Esophagus (tissue), 2 donors: ENCODE data around the gene ORAI2. TPM values are rescaled to one million over a fixed set of nuclear protein-coding genes. Genes with fewer than 3 reads are reported as not detected.
A peak's percentile ranks its signal among the peaks of the same experiment; 100 is the strongest.

Experiments used
- H3K27ac ChIP-seq, 2 donors: one replicate each; pipeline ENCODE4 v1.5.1; 2013; ENCODE audit warnings: low read depth in 2 of 2, mild to moderate bottlenecking in 2 of 2, inconsistent platforms in 1 of 2, low read length in 1 of 2, moderate library complexity in 1 of 2
- H3K27me3 ChIP-seq, 2 donors: one replicate each; pipeline ENCODE4 v1.6.1; 2013; ENCODE audit warnings: low read length in 2 of 2, control low read depth in 1 of 2, mild to moderate bottlenecking in 1 of 2; ENCODE audit not compliant: insufficient read depth in 2 of 2, control insufficient read depth in 1 of 2
- H3K36me3 ChIP-seq, 2 donors: one replicate each; pipeline ENCODE4 v1.6.1; 2013; ENCODE audit warnings: low read length in 1 of 2; ENCODE audit not compliant: control insufficient read depth in 2 of 2, insufficient read depth in 2 of 2
- H3K4me1 ChIP-seq, 2 donors: one replicate each; pipeline ENCODE4 v1.6.1; 2013; ENCODE audit warnings: low read length in 1 of 2; ENCODE audit not compliant: control insufficient read depth in 2 of 2, insufficient read depth in 2 of 2
- H3K4me3 ChIP-seq, 2 donors: one replicate each; pipeline ENCODE4 v1.5.1; 2013; ENCODE audit warnings: low read length in 2 of 2, mild to moderate bottlenecking in 2 of 2, low read depth in 1 of 2, moderate library complexity in 1 of 2
- H3K9me3 ChIP-seq, 2 donors: one replicate each; pipeline ENCODE4 v1.6.1; 2013; ENCODE audit warnings: mild to moderate bottlenecking in 2 of 2, low read depth in 1 of 2, low read length in 1 of 2, moderate library complexity in 1 of 2; ENCODE audit not compliant: control insufficient read depth in 2 of 2, insufficient read depth in 1 of 2
- WGBS, 2 donors: extraction: QIAGEN DNeasy Blood & Tissue Kit; methylation state at CpG; one replicate each; pipeline ENCODE4 v1.1.7; 2013; 5-methylcytosine and 5-hydroxymethylcytosine counted together
- polyA plus RNA-seq, 2 donors: library from polyadenylated mRNA; stranded (reverse); fragments of 200-250 nt; gene quantifications; one replicate each; pipeline ENCODE4 v1.2.3, GENCODE V29; 2013
- donor health status: healthy with polysubstance abuse.
- donor health status: Bipolar disorder and iron deficiency.

Gene ORAI2
- polyA plus RNA-seq, 2 donors, result 0.71 to 1.4 TPM

DNA sequence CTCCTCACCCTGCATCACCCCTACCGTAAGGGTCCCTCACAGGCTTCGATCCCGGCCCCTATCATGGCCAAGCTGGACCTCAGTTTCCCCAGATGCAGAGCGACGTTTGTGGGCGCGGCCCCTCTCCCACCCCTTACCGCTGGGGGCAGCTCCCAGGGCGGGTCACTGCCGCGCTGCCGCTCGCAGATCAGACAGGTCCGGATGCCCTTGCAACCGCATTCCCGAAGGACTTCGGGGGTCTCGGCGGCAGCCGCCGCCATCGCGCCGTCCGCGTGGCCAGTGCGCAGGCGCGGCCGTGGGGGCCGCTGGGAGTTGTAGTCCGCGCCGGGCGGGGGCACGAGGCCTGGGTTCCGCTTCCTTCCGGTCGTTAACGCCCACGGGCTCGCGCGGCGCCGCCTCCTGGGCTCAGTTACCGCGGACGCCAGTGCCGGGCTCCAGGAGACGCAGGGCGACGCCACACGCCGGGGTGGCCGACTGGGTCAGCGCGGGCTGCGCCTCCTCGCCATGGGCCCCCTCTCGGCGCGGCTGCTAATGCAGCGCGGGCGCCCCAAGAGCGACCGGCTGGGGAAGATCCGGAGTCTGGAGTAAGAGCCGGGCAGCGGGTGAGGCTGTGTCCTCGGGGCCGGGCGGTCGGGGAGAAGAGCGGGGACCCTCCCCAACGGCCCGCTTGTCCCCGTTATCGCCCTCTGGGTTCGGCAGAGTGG, 31.4 kb downstream of the ORAI2 start, which contains the start of the genes ALKBH4 and LRWD1:
ALKBH4 (minus strand) TSS at position 287 of the 704 bp plus-strand sequence; CDS start at position 260, 27 bp downstream.
LRWD1 (plus strand) TSS at position 408 of the 704 bp plus-strand sequence; CDS start at position 505, 97 bp downstream.
- WGBS, 2 donors, result 0 to 1% methylated on average over 79 to 81 of the region's 81 CpGs
- Histone ChIP-seq H3K27ac (peak within 1 kb of the TSS; percentile 47 to 56), H3K9me3 (no peaks in the 10 kb centered on the region), H3K27me3 (no peaks in the 10 kb centered on the region), H3K4me1 (peaks cover 5 to 8% of the 10 kb centered on the region in 2 donors), H3K36me3 (peaks cover 0 to 3% of the 10 kb centered on the region in 2 donors), H3K4me3 (peak within 1 kb of the TSS; percentile 84 to 93)

DNA sequence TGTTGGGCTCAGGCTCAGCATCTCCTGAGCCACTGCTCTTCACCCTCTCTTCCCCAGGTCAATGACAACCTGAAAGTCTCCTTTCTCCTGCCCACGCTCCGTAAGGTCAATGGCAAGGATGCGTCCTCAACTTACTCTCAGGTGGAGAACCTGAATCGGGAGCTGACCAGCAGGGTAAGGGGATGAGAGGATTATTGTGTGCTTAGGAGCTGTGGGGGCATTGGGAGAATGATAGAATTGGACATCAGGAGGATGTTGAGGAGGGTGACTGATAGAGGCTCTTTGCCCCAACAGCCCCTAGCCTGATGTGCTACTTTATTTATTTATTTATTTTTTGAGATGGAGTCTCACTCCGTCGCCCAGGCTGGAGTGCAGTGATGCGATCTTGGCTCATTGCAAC, 32.7 kb downstream of the ORAI2 start:
- Histone ChIP-seq H3K27me3 (no peaks in the 10 kb centered on the region), H3K4me3 (peak overlapping the region; percentile 84 to 93), H3K36me3 (peaks cover 0 to 9% of the 10 kb centered on the region in 2 donors), H3K27ac (no peak overlapping the region), H3K4me1 (peaks cover 5 to 8% of the 10 kb centered on the region in 2 donors), H3K9me3 (no peaks in the 10 kb centered on the region)
- WGBS, 2 donors, result 91 to 96% methylated on average over 7 of the region's 7 CpGs

DNA sequence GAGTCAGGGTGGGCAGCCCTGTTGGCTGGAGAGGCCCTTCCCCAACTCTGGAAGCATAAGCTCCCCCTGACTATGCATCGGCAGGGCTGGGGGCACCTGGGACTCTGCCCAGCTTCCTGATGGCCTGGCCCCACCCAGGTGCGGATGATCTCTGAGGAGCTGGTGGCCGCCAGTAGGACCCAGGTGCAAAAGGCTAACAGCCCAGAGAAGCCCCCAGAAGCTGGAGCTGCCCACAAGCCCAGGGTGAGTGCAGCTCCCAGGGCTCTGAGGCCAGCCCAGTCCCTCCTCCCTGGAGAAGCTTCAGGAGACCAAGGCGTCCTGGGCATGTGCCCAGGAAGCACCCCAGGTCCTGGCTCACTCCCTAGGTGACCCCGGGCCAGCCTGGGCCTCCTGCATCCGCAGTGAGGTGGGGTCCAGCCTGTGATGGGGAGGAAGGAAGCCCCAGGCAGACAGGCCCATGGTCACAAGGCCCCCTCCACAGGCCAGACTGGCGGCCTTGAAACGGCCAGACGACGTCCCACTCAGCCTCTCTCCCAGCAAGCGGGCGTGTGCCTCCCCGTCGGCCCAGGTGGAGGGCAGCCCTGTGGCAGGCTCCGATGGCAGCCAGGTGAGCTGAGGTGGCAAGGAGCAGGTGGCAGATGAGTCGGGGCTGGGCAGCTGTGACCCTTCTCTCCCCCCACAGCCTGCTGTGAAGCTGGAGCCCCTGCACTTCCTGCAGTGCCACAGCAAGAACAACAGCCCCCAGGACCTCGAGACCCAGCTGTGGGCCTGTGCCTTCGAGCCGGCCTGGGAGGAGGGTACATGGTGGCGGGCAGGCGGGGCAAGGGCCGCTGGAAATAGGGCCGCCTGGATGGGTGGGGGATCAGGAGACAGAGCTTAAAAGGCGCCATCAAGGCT, 34.5 kb downstream of the ORAI2 start:
- WGBS, 2 donors, result 86 to 87% methylated on average over 24 of the region's 24 CpGs
- H3K36me3 ChIP-seq, result peaks cover 0 to 22% of the 10 kb centered on the region in 2 donors
- no peak overlapping the region for H3K4me3 ChIP-seq
- no peaks in the 10 kb centered on the region for H3K9me3 ChIP-seq
- H3K4me1 ChIP-seq, result peaks cover 5 to 8% of the 10 kb centered on the region in 2 donors
- H3K27me3 ChIP-seq, result no peaks in the 10 kb centered on the region
- H3K27ac ChIP-seq, result no peak overlapping the region

DNA sequence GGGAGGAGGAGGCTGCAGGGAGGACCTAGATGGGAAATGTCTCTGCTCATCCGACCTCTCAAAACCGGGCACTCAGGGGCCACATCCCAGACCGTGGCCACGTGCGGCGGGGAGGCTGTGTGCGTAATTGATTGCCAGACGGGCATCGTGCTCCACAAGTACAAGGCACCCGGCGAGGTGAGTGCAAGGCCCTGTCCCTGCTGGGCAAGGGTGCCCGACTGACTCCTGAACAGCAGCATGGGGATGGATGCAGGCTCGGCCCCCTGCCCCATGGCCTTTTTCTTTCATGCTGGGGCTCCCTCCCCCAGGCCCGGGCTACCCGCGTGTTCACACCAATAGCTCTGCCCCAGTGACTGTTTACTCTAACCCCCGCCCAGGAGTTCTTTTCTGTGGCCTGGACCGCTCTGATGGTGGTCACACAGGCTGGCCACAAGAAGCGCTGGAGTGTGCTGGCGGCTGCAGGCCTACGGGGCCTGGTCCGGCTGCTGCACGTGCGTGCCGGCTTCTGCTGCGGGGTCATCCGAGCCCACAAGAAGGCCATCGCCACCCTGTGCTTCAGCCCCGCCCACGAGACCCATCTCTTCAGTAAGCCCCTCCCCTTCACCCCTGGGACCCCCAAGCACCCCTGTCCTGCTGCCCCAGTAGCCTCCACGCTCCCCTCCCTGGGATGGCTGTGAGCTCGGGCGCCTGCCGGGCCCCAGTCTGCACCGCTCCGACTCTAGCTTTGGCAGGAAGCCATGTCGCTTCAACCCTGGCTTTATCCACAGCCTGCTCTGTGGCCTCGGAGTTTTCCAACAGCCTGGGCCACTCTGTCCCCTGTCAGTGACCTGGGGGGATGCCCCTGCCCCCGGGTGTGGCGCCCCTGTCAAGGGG, 35.3 kb downstream of the ORAI2 start:
- WGBS, 2 donors, result 86% methylated on average over 39 to 40 of the region's 40 CpGs
- Histone ChIP-seq H3K27ac (no peak overlapping the region), H3K4me1 (peaks cover 5 to 8% of the 10 kb centered on the region in 2 donors), H3K27me3 (no peaks in the 10 kb centered on the region), H3K9me3 (no peaks in the 10 kb centered on the region), H3K36me3 (peaks cover 0 to 29% of the 10 kb centered on the region in 2 donors), H3K4me3 (no peak overlapping the region)

DNA sequence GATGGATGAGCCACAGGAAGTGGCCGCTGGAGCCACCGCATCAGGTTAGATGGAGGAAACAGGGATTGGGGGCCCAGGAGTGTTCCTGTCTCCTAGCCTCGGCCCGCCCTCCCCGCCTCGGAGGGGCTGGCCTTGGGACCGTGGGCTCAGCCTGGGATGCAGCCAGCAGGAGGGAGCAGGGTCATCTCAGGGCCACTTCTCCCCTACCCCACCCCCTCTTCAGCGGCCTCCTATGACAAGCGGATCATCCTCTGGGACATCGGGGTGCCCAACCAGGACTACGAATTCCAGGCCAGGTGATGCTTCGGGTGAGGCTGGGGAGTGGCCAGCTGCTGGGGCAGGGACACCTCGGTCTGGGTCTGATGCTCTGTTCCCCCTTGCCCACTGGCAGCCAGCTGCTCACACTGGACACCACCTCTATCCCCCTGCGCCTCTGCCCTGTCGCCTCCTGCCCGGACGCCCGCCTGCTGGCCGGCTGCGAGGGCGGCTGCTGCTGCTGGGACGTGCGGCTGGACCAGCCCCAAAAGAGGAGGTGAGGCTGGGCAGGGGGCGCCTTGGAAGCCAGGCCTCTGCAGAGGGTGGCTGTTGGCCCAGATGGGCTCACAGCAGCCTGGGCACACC, 36.1 kb downstream of the ORAI2 start:
- Histone ChIP-seq H3K27me3 (no peaks in the 10 kb centered on the region), H3K9me3 (no peaks in the 10 kb centered on the region), H3K27ac (no peak overlapping the region), H3K4me1 (peaks cover 5 to 6% of the 10 kb centered on the region in 2 donors), H3K36me3 (peaks cover 0 to 29% of the 10 kb centered on the region in 2 donors), H3K4me3 (no peak overlapping the region)
- WGBS, 2 donors, result 88 to 89% methylated on average over 24 of the region's 24 CpGs

DNA sequence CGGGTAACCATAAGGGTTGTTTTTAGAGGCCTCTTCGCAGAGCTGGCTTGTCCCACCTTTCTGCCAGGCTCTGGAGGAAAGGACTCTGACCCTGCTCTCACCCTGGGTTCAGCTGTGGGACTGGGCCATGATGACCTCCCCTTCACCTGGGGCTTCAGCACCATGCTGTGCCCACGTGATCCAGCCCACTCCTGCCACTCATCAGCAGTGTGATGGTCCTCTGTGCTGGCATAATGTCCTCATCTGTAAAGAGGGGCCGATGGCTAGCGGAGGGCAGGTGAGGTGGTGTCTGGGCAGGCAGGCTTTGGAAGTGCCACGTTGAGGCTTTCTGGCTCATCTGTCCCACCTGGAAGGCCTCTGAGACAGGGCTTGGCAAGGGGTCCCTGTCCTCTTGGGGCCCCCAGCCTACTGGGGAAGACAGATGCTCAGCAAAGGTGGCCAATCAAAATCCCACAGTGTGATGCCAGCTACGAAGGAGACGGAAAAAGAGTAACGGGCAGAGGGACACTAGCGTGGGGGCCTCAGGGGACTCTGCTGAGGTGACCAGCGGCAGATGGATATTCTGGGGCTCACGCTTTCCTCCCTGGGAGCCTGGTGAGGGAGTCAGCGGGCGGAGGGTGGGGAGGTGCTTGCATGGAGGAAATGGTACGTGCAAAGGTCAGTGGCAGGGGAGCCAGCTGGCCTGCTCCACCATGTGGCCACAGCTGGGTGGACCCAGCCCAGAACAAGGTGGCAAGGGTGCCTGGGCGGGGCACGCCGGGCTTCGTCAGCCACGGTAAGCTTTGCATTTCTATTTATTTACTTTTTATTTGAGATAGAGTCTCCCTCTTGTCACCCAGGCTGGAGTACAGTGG, 36.8 kb downstream of the ORAI2 start:
- Histone ChIP-seq H3K4me1 (peaks cover 5 to 6% of the 10 kb centered on the region in 2 donors), H3K4me3 (no peak overlapping the region), H3K36me3 (peaks cover 0 to 29% of the 10 kb centered on the region in 2 donors), H3K27ac (no peak overlapping the region), H3K27me3 (no peaks in the 10 kb centered on the region), H3K9me3 (no peaks in the 10 kb centered on the region)
- 71 to 73% methylated on average over 20 of the region's 20 CpGs for WGBS, 2 donors

DNA sequence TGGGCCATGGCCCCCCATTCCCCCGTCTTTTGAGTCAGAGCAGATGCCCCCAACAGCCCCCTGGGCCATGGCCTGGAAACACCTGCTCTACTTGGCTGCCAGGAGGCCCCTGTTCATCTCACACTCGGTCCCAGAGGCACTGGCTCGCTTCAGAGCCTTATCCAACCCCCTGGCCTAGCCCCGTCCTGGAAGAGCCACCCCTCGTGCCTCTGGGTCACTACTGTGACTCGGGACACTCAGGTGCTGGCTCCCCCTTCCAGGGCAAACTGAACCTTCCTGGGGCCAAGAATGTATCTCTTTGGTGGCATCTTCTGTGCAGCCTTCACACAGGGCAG, 38.4 kb downstream of the ORAI2 start:
- WGBS, 2 donors, result 79 to 83% methylated on average over 6 of the region's 6 CpGs
- H3K27ac ChIP-seq, result no peak overlapping the region
- no peaks in the 10 kb centered on the region for H3K9me3 ChIP-seq
- H3K27me3 ChIP-seq, result no peaks in the 10 kb centered on the region
- peaks cover 0 to 29% of the 10 kb centered on the region in 2 donors for H3K36me3 ChIP-seq
- no peak overlapping the region for H3K4me3 ChIP-seq
- no peaks in the 10 kb centered on the region for H3K4me1 ChIP-seq

DNA sequence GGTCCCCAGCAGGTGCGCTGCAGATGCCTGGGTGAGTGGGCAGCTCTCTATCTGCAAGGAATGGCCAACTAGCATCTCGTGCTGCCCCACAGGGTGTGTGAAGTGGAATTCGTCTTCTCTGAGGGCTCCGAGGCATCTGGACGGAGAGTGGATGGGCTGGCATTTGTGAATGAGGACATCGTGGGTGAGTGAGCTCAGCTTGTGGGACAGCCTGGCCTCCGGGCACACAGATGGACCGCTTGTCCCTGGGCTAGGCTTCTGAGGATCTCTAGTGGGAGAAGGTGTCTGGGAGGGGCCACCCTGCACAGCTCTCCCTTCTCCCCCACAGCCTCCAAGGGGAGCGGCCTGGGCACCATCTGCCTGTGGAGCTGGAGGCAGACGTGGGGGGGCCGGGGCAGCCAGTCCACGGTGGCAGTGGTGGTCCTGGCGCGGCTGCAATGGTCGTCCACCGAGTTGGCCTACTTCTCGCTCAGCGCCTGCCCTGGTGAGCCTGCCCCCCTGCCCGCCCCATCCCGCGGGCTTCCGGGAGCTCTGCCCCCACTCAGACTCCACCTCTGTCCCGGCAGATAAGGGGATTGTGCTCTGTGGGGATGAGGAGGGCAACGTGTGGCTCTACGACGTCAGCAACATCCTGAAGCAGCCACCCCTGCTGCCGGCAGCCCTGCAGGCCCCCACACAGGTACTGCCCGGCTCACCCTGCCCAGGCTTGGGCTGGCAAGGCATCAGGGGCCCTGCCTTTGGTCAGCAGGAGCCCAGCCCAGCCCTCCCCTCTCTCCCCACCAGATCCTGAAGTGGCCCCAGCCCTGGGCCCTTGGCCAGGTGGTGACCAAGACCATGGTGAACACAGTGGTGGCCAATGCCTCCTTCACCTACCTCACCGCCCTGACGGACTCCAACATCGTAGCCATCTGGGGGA, 39.0 kb downstream of the ORAI2 start:
- H3K36me3 ChIP-seq, result peaks cover 0 to 29% of the 10 kb centered on the region in 2 donors
- no peaks in the 10 kb centered on the region for H3K9me3 ChIP-seq
- no peak overlapping the region for H3K27ac ChIP-seq
- WGBS, 2 donors, result 73 to 75% methylated on average over 31 of the region's 31 CpGs
- no peaks in the 10 kb centered on the region for H3K27me3 ChIP-seq
- no peak overlapping the region for H3K4me3 ChIP-seq
- no peaks in the 10 kb centered on the region for H3K4me1 ChIP-seq
